Mammary epithelial cell (primary cell): ENCODE measurements around the gene CHST1.

ENCODE experiments used
- CTCF ChIP-seq, 2 donors: IDR thresholded peaks in 1 of 2; conservative IDR thresholded peaks in 1 of 2; 2 replicates each; pipeline ENCODE4 v1.5.1; 2011 to 2012; ENCODE audit warnings: inconsistent platforms in 2 of 2, low read length in 2 of 2, mild to moderate bottlenecking in 2 of 2, control low read depth in 1 of 2, low read depth in 1 of 2; ENCODE audit not compliant: insufficient read depth in 1 of 2; ENCODE audit errors: extremely low read depth in 1 of 2
- EZH2 ChIP-seq: IDR thresholded peaks from 2 replicates; pipeline ENCODE4 v1.6.1; 2012; ENCODE audit warnings: low read length, inconsistent platforms, borderline replicate concordance

- TF ChIP-seq CTCF (conservative IDR thresholded peaks at IDR 0.05 in 1 of 2, IDR thresholded peaks at IDR 0.05 in 1 of 2; ENCODE audit: extremely low read depth in 1 of 2, insufficient read depth in 1 of 2, low read depth in 1 of 2, low read length in 2 of 2) (no peak), EZH2 (no peak)
Measured at GRCh38 chr11:45652781-45653180, 12.6 kb downstream of the CHST1 start.
